Loucy (cell line): ENCODE measurements around the gene CTNNA2.

Experiments
- H2AFZ ChIP-seq: fragments of 200-600 bp; sonication (generic); 2 replicates; pipeline ENCODE4 v1.6.0; 2016; ENCODE audit warnings: antibody characterized with exemption, mild to moderate bottlenecking, low read length, moderate library complexity
- H3F3A ChIP-seq: fragments of 200-600 bp; 2 replicates; pipeline ENCODE4 v1.6.0; 2016; ENCODE audit warnings: antibody characterized with exemption, low read depth, mild to moderate bottlenecking
- H3K27me3 ChIP-seq: fragments of 200-600 bp; sonication (generic); 2 replicates; pipeline ENCODE4 v1.6.1; 2014; ENCODE audit warnings: low read length, mild to moderate bottlenecking; ENCODE audit not compliant: insufficient read depth, poor library complexity, severe bottlenecking
- H3K36me3 ChIP-seq: fragments of 200-600 bp; sonication (generic); 2 replicates; pipeline ENCODE4 v1.6.1; 2016; ENCODE audit warnings: low read length; ENCODE audit not compliant: insufficient read depth
- H3K4me1 ChIP-seq: fragments of 200-600 bp; sonication (generic); 2 replicates; pipeline ENCODE4 v1.5.1; 2014; ENCODE audit warnings: low read length, mild to moderate bottlenecking; ENCODE audit not compliant: insufficient read depth, poor library complexity, severe bottlenecking
- H3K4me2 ChIP-seq: fragments of 200-600 bp; sonication (generic); 2 replicates; pipeline ENCODE4 v1.6.0; 2014; ENCODE audit warnings: antibody characterized with exemption, low read length, low read depth, mild to moderate bottlenecking; ENCODE audit not compliant: poor library complexity, severe bottlenecking
- H3K4me3 ChIP-seq: fragments of 200-600 bp; sonication (generic); 2 replicates; pipeline ENCODE4 v1.5.1; 2014; ENCODE audit warnings: low read length, mild to moderate bottlenecking, mixed read lengths; ENCODE audit not compliant: poor library complexity, severe bottlenecking
- H3K79me2 ChIP-seq: fragments of 200-600 bp; sonication (generic); 2 replicates; pipeline ENCODE4 v1.6.1; 2014; ENCODE audit warnings: low read length; ENCODE audit not compliant: insufficient read depth
- H3K9ac ChIP-seq: fragments of 200-600 bp; sonication (generic); 2 replicates; pipeline ENCODE4 v1.6.0; 2014; ENCODE audit warnings: mild to moderate bottlenecking, low read depth, low read length, moderate library complexity; ENCODE audit not compliant: poor library complexity, severe bottlenecking
- H3K9me2 ChIP-seq: fragments of 200-600 bp; sonication (generic); replicated peaks from 2 replicates; pipeline ENCODE4 v1.6.1; 2016; ENCODE audit warnings: low read depth, low read length, mixed read lengths
- H3K9me3 ChIP-seq: fragments of 200-600 bp; sonication (generic); 2 replicates; pipeline ENCODE4 v1.6.1; 2014; ENCODE audit warnings: mild to moderate bottlenecking, antibody characterized with exemption, low read length, low read depth; ENCODE audit not compliant: insufficient read depth
- H4K20me1 ChIP-seq: fragments of 200-600 bp; sonication (generic); 2 replicates; pipeline ENCODE4 v1.6.0; 2014; ENCODE audit warnings: antibody characterized with exemption, low read length, mild to moderate bottlenecking; ENCODE audit not compliant: insufficient read depth, poor library complexity, severe bottlenecking
- EZH2phosphoT487 ChIP-seq: fragments of 200-600 bp; IDR thresholded peaks from 2 replicates; pipeline ENCODE4 v1.6.1; 2018; ENCODE audit warnings: antibody characterized with exemption, mild to moderate bottlenecking, moderate library complexity, borderline replicate concordance
- TF ChIP-seq, protein P1 (sequence below): fragments of 200-600 bp; sonication (generic); conservative IDR thresholded peaks from 2 replicates; pipeline ENCODE4 v1.5.1; 2014; ENCODE audit warnings: mild to moderate bottlenecking, antibody characterized with exemption, low read length

CTNNA2 gene

DNA sequence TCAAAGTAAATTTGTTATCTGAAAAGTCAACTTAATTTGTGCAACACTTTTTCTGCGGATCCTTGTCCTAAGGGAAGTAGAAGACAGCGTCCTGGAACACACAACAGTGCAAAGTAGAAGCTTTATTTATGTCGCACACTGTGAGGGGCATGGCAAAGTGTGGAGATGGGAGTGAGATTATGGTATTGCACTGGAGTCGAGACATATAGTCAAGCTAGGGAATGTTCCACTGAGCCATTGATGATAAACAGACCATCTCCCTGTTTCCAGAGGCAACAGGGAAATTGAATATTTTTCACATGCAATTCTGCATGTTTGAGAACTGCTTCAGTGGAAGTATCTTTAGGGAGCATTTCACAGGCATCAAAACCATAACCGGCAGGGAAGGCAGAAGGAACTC, 745.5 kb downstream of the CTNNA2 start:
- no peaks in the 10 kb centered on the region for H3K4me1 ChIP-seq
- H3K4me2 ChIP-seq = no peak overlapping the region
- H4K20me1 ChIP-seq = no peaks in the 10 kb centered on the region
- no peaks in the 10 kb centered on the region for H3K9me2 ChIP-seq
- no peaks in the 10 kb centered on the region for H3K36me3 ChIP-seq
- H2AFZ ChIP-seq = no peak overlapping the region
- H3K9me3 ChIP-seq = no peaks in the 10 kb centered on the region
- TF ChIP-seq, protein P1, sequence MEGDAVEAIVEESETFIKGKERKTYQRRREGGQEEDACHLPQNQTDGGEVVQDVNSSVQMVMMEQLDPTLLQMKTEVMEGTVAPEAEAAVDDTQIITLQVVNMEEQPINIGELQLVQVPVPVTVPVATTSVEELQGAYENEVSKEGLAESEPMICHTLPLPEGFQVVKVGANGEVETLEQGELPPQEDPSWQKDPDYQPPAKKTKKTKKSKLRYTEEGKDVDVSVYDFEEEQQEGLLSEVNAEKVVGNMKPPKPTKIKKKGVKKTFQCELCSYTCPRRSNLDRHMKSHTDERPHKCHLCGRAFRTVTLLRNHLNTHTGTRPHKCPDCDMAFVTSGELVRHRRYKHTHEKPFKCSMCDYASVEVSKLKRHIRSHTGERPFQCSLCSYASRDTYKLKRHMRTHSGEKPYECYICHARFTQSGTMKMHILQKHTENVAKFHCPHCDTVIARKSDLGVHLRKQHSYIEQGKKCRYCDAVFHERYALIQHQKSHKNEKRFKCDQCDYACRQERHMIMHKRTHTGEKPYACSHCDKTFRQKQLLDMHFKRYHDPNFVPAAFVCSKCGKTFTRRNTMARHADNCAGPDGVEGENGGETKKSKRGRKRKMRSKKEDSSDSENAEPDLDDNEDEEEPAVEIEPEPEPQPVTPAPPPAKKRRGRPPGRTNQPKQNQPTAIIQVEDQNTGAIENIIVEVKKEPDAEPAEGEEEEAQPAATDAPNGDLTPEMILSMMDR = no peak
- no peak for TF ChIP-seq EZH2phosphoT487
- H3K27me3 ChIP-seq = no peaks in the 10 kb centered on the region
- no peak overlapping the region for H3K9ac ChIP-seq
- H3K4me3 ChIP-seq = no peak overlapping the region
- H3F3A ChIP-seq = no peaks in the 10 kb centered on the region
- no peaks in the 10 kb centered on the region for H3K79me2 ChIP-seq

DNA sequence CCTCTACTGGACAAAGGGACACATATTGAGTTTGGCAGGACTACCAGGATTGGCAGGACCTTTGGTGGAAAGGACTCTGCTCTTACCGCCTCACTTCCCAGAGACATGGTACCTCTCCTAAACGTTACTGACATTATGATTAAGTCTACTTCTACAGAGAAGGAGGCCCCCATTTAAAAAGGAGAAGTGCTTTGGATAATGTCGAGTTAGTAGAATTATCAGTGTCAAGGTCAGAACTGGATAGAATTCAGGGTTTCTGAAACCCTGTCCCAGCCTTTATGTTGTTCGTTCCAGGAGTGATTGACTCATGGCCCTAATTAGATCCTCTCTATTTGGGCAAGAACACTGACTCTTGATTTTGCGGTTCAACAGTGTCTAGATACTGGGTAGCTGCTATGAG, 745.9 kb downstream of the CTNNA2 start:
- H3K36me3 ChIP-seq = no peaks in the 10 kb centered on the region

DNA sequence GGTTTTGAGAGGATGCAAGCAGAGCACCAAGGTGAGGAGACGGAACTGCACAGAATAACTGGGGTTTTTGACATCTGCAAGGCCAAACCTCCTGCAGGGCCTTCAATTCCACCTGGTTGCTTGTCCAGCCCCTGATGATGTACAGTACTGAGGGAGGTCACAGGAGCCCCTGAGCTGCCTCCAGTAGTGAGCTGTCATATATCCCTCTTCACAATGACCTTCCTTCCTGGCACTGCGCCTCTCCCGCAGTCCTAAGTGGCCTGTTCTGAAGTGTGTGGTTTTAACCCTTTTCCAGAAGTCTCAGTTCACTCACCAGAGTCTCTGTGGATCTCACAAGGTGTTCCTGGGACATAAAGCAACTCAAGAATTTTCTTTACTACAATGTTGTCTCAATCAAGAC, 746.4 kb downstream of the CTNNA2 start:
- no peaks in the 10 kb centered on the region for H3F3A ChIP-seq
- no peaks in the 10 kb centered on the region for H3K27me3 ChIP-seq
- no peaks in the 10 kb centered on the region for H3K9me2 ChIP-seq
- H3K9ac ChIP-seq = no peak overlapping the region
- H4K20me1 ChIP-seq = no peaks in the 10 kb centered on the region
- no peaks in the 10 kb centered on the region for H3K9me3 ChIP-seq
- no peak overlapping the region for H3K4me3 ChIP-seq
- H3K4me1 ChIP-seq = no peaks in the 10 kb centered on the region
- no peak overlapping the region for H2AFZ ChIP-seq
- TF ChIP-seq, protein P1 = no peak
- no peak for TF ChIP-seq EZH2phosphoT487
- H3K79me2 ChIP-seq = no peaks in the 10 kb centered on the region
- no peak overlapping the region for H3K4me2 ChIP-seq
- no peaks in the 10 kb centered on the region for H3K36me3 ChIP-seq

More for the DNA sequence above, 745.9 kb downstream of the CTNNA2 start:
- Histone ChIP-seq H3K27me3 (no peaks in the 10 kb centered on the region), H3K9ac (no peak overlapping the region), H2AFZ (no peak overlapping the region), H3K4me2 (no peak overlapping the region), H4K20me1 (no peaks in the 10 kb centered on the region), H3K4me1 (no peaks in the 10 kb centered on the region), H3K9me2 (no peaks in the 10 kb centered on the region), H3K9me3 (no peaks in the 10 kb centered on the region), H3F3A (no peaks in the 10 kb centered on the region), H3K79me2 (no peaks in the 10 kb centered on the region), H3K4me3 (no peak overlapping the region)
- TF ChIP-seq, protein P1 = no peak
